Fibroblast of peridontal ligament (primary cell): Measurements from ENCODE around the gene DNAI4.
A peak's percentile ranks its signal among the peaks of the same experiment; 100 is the strongest.
"Not testable (repeated sequence)": the region's sequence is repeated elsewhere in the genome, so short reads cannot be mapped to it uniquely, and the experiment has no call there.

Source experiments
- DNase-seq: peaks from one replicate; pipeline ENCODE4 v3.0.0-alpha.2; 2010; ENCODE audit errors: extremely low read depth

DNAI4 gene

DNA sequence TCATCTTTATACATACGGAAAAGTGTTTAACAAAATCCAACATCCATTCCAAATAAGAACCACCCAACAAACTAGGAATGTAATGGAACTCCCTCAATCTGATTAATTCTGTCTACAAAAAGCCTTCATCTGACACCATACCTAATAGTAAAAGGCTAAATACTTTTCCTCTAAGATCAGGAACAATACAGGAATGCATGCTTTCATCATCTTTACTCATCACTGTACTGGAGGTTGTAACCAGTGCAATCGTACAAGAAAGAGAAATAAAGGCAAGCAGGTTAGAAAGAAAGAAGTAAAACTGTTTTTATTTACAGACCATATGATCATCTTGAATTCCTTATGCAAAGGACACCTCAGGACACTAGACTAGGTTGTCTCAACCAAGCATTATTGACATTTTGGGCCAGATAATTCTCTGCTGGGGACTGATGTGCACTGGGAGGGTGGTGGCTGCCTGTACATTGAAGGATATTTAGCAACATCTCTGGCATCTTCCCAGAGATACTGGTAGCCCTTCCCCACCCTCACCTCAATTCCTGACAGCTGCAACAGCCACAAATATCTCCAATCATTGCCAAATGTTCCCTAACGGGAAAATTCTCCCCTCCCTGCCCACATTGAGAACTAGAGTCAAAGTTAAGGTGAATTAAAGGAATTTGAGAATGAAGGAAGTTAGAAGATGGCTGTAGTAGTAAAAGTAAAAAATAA is 93.0 kb downstream of the DNAI4 start:
- DNase-seq, result no peak

DNA sequence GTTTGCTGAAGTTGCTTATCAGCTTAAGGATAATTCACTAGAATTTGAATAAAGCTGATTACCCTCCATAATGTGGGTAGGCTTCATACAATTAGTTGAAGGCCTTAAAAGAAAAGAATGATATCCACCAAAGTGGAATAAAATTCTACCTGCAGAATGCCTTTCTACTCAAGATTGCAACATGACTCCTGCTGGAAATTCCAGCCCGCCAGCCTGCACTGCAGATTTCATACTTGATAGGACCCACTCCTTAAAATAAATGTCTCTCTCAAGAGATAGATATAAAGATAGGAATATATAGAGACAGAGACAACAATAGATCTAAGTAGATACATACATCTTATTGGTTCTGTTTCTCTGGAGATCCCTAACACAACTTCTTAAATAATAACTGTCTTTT is 99.9 kb downstream of the DNAI4 start:
- DNase-seq, result no peak

DNA sequence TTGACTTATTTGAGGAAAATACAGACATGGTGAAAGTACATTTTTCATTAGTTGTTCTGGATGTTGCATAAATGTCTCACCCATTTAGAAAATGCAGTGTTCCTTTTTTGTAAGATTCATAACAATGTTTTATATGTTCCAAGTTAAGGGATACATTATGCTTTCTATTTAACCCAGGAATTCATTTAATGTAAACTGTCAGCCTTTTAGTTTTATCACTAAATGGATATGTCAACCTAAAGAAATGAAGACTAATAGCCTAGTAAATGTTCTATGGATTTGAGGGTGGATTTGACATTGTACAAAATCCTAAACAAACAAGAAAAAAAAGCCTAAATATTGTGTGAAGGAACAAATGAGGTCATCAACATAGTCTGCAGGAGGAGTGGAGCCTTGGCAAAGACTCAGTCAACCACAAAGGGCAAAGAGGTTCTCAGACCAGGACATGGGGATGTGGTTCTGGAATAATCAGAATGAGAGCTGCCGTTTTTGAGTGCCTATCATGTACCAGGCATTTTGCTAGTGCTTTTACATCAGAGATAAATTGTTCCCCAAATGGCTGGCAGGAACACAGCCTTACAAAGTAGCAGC is 114.8 kb downstream of the DNAI4 start:
- peak; percentile 63 for DNase-seq

DNA sequence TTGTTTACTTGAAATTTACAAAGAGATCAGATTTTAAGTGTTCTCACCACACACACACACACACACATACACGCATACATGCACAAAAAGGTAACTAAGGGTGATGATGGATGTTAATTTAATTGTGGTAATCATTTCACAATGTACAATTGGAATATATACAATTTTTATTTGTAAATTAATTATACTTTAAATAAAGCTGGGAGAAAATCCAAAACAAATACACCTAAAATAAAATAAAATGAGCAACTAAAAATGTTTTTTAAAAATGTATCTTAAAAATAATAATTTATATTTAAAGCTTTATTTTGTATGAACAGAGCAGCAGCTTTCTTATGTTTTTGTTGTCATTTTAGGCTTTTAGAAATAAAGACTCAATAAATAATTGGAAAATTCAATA is 115.4 kb downstream of the DNAI4 start:
- no peak for DNase-seq

DNA sequence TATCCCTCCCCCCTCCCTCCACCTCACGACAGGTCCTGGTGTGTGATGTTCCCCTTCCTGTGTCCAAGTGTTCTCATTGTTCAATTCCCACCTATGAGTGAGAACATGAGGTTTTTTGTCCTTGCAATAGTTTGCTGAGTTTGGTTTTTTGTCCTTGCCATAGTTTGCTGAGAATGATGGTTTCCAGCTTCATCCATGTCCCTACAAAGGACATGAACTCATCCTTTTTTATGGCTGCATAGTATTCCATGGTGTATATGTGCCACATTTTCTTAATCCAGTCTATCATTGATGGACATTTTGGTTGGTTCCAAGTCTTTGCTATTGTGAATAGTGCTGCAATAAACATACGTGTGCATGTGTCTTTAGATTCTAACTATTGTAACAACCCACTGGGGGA is 128.8 kb downstream of the DNAI4 start:
- not testable (repeated sequence) for DNase-seq

DNA sequence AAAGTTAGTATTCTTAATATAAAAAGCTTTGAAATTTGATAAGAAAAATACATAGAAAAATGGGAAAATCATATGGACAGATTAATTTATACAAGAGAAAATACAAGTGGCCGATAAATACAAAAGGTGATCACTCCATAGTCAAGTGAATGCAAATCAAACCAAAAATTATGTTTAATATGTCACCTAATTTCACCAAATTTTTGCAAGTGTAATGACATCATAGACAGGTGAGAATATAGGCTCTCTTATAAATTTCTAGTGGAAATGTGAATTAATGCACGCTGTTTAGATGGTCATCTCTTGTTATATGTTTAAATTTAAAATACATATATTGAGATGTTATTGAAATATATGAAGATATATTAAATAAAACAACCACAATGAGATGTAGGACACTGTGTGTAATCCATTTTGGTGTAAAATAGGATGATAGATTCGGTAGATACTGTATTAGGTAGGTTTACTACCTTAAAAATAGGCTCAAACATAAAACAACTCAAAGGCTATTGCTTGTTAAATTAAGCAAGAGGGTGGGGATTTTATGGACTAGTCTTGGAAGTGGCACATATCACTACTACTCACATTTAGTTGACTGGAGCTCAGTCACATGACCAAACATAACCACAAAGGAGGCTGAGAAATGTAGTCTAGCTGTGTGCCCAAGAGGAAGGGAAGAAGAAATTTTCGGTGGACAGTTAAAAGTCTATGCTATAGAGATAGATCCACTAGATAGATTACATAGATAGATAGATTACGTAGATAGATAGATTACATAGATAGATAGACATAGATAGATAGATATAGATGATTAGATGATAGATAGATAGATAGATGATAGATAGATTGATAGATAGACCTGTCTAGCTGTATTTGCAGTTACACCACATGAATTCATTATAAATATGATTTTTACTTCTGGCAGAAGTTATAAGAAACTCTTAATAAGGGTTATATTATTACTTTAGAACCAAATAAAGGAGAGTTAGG is 132.7 kb downstream of the DNAI4 start:
- DNase-seq, result no peak

DNA sequence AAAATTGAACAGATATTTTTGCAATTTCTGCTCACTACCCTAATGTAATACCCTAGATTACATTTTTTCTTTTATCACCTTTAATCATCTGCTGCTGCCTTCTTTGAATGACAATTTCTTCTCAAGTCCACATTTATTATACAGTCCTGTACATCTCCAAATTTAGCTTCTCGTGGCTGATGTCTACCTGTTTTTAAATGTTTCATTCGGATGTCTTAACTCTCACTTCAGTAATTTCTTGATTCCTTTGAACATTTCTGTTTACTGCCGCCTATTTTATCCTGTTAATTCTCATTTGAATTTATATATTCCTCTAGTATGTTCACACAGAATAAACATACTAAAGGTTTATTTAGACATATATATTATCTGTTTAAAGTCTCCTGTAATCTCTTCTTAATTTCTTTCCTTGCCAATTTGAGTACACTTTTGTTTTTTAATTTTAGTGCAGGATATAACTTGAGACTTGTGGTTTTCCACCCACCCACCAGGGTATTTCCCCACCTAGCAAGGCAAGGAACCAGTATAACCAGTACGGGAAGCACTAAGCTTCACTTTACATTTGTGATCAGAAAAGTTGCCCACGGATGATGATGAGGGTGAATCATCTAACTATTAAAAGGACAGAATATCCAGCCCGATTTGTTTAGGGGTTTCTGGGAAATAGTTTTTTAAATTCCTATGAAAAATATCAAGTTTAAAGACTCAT is 136.3 kb downstream of the DNAI4 start:
- no peak for DNase-seq

DNA sequence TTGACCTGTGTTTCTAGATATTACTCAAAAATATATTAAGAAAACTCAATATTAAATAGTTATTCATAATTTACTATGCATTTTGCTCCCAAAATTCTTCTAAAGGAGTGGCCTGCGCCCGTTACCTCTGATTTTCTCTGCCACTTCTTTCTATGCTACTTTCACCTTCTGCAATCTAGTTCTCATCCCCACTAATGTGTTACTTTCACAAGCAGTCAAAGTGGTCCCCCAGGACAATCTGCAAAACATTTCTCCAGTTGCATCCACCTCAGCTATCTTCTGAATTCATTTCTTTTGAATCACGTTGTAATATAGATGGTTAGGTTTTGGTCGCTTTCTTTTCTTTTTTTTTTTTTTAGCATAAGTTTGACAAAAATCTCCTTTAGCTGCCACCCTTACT is 137.0 kb downstream of the DNAI4 start:
- no peak for DNase-seq

DNA sequence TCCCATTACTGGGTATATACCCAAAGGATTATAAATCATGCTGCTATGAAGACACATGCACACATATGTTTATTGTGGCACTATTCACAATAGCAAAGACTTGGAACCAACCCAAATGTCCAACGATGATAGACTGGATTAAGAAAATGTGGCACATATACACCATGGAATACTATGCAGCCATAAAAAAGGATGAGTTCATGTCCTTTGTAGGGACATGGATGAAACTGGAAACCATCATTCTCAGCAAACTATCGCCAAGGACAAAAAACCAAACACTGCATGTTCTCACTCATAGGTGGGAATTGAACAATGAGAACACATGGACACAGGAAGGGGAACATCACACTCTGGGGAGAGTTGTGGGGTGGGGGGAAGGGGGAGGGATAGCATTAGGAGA is 138.9 kb downstream of the DNAI4 start:
- DNase-seq, result not testable (repeated sequence)

DNA sequence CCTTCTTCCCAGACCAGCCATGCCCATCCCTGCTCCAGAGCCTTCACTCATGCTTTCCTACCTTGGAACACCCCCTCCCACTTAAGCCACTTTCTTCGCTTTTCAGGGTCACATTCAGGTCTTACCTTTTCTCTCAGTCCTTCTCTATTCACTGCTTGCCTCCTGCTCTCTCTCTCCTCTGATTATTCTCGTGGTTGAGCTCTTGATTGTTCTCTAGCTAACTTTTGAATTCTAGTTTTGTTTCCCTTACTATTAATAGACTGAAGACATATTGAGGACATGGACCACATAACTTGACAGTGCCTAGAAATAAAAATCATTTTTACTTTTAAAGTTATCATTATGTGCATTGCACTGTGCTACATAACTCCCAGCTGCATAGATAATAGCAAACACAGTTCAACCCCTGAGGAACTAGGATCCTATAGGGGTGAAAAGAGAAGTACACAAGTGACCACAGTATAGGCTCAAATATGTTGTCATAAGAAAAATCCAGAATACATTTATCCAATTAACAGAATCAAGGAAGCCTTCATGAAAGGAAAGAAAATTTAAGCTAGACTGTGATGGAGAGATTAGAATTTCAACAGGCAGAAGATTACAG is 145.1 kb downstream of the DNAI4 start:
- no peak for DNase-seq

DNA sequence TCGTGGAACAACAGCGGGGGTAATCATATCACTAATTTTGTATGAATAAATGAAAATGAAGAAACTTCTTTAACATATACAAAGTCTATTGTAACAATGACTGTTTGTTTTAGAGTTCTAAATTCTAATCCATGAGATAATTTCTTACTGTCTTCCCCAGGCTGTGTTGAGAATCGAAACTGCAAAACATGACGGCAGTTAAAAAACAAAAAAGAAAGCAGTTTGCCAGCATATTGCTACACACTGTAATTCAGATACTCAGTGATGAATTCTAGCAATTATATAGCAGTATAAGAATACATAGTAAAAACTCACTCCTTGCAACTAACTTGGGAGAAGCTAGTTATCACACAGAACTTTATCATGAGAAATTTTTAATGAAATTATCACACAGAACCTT is 145.7 kb downstream of the DNAI4 start:
- peak; percentile 66 for DNase-seq

DNA sequence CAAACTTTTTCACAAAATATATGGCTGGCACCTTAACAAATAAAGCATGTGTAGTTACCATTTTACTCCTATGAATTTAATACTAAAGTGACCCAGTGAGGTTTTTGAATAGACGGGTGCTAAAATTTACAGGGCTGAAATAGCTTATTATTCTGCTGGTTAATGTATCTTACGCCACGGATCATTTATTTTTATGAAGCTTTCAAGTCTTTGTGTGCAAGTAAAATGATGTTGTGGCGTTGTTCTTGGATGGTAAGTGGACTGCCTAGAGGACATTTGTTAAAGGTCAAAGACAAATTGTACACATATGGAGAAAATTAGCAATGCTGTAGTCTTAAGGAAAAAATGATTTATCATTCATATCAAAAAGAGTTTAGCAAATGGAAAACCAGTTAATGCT is 146.4 kb downstream of the DNAI4 start:
- DNase-seq, result peak; percentile 25

DNA sequence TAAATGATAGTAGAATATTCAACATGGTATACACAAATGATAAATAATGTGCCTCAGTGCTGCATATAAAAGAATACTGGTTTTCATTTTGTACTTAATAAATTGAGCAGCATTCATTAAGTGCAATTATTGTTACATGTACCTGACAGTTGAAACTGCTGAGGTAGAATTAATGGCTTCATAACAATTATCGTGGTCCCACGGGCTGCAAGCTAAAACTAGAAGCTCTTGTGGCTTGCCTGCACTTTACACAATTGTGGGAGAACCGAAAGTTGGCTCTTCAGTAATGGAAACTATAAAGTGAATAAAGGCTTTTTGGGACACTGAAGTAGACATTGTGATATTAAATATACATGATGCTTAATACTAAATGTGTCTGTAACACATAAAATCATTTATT is 146.8 kb downstream of the DNAI4 start:
- DNase-seq, result peak; percentile 24

DNA sequence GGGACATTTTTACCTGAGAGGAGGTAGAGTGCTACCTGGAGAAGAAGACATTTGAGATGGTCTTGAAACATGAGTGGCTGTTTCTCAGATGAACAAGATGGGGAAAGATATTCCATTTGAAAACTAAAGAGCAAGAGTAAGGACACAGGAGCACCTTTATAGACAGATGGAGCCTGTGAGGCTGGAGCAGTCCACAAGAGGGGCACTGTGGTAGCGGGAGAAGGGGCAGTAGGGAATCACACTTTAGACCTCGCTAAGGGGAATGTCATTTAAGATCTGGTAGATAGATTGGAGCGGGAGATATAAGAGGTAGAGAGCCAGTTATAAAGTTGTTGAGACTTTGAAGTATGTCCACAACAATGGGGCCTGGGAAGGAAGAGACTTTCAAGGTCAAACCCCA is 149.0 kb downstream of the DNAI4 start:
- no peak for DNase-seq

DNA sequence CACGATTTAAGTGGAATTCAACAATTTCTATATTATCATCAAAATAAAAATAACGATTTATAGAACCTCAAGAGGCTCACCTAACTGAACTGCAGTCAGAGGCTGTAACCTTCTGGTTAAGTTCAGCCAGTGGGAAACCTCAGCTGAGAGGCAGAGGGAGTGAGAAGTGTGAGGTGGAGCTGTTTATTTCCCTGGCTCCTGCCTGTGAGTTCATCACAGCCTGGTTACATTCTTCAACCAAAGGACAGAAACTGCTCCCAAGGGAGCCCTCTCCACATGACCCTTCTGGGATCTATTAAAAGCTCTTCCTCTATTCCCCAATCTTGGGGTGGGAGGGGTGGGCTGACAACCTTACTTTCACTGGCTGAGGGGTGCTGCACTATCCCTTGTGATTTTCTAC is 150.2 kb downstream of the DNAI4 start:
- no peak for DNase-seq

DNA sequence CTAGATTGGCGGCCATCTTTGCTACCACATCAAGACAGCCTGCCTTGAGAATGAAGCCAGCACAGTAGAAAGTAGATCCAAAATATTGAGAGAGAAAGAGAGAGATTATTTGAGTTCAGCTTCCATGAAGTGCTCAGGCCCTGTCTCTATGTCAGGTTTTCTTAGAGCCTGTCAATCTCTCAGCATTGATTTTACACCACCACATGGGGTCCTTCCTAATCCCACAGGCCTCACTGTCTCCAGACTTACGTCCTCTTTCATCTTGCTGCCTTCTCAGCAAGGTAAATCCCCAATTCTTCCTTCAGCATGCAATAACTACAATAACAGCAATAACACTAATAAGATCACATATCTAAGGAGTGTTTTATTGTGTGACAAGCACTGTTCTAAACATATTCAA is 151.4 kb downstream of the DNAI4 start:
- DNase-seq, result no peak

DNA sequence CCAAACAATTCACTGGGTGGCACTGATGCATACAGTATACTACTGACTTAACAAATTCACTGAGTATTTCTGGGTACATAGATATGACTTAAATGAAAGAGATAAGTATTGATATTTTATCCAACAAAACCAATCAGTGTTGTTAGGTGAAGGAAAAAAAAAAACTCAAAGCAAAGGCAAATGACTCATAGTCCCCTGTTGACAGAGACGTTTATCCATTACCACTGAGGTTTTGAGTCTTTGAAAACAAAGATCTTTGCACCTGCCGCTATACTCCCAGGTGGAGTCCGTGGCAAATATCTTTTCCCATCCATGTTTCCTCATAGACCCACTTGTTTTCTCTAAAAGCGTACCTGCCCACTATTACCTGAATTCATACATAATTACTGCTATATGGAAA is 154.0 kb downstream of the DNAI4 start:
- DNase-seq, result no peak

DNA sequence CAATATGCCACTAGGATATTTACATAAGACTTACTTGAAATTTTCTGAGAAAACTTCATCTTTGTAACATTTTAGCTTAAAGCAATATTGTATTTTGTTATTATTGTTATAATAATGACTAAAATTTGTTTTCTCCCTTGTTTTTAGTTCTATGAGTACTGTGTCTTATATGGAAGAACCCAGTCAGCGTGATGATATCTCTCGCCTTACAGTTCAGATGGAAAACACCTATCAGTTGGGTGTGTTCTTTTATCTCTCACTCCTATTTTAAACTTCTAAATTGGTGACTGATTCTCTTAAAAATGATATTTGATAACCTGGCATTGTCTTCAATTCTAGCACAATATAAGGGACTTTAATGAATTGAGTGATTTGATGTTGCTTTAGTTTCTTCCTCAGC is 154.4 kb downstream of the DNAI4 start:
- DNase-seq, result no peak

DNA sequence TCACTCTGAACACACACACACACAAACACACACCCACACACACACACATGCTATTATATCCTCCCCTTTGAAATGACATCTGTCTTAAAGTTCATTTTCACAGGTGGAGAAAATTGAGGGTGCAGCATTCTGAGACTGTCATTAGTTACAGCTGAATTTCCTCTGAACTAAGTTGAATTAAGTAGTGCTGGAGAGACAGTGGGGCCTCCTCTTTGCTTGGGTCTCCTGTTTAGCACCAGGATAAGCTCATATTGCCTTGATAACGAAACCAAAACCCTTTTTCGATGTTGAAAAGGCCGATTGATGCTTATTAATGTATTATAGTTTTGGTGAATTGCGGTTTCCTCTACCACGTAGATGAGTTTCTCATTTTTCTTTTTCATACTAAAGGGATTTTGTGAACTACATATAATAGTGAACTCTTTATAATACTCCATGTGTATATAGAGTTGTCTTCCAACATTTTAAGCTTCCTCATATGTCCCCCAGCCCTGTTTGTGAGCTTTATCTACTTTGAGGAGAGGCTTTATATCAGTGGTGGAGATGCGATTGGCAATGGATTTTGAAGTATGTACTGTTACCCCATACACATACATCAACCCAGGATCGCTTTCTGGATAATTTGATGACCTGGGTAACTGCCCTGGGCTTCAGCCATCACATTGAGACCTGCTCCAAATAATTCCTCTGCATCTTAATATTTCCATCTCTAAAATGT is 155.0 kb downstream of the DNAI4 start:
- DNase-seq, result peak; percentile 41

DNA sequence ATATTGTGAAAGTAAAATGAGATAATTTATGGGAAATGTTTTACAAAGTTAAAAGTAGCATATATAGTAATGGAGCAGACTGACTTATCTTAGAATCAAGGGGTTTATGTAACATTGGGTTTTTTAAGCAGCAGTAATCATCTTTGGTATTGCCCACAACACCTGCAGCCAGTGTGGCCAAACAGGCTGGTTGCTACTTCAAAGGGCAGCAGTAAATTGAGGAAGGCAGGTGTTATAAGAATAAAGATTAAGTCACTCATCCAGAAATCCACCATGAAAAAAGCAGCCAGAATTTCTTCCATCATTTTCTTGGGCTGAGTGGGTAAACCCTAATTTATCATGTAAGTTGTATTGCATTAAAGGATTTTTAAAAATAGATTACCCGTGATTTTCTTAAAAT is 155.7 kb downstream of the DNAI4 start:
- DNase-seq, result no peak

DNA sequence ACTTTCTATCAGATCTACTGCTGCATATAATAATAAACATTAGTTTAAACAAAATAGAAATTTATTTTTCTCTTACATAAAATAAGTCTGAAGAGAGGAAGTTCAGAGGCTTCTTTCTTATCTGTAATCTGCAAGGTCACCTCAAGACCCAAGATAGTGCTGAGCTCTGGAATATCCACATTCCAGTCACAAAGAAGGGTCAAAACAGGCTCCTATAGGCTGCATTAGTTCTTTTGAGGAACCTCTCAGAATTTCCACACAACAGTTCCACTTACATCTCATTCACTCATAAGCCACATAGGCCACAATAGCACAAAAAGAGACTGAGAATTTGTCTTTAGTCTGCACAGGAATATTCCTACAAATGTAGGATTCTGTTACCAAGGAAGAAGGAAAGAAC is 157.0 kb downstream of the DNAI4 start:
- DNase-seq, result no peak
